ENCODE measurements around the gene ATG101. TPM values are rescaled to one million over a fixed set of nuclear protein-coding genes. Genes with fewer than 3 reads are reported as not detected.

The ATG101 gene
- total and polyA plus RNA-seq, 9 of the 15 experiments (the other 6 are each of a cell fraction or from before 2014, with no cell fraction given): 2.9 to 52.4 (median 29.7) TPM

DNA sequence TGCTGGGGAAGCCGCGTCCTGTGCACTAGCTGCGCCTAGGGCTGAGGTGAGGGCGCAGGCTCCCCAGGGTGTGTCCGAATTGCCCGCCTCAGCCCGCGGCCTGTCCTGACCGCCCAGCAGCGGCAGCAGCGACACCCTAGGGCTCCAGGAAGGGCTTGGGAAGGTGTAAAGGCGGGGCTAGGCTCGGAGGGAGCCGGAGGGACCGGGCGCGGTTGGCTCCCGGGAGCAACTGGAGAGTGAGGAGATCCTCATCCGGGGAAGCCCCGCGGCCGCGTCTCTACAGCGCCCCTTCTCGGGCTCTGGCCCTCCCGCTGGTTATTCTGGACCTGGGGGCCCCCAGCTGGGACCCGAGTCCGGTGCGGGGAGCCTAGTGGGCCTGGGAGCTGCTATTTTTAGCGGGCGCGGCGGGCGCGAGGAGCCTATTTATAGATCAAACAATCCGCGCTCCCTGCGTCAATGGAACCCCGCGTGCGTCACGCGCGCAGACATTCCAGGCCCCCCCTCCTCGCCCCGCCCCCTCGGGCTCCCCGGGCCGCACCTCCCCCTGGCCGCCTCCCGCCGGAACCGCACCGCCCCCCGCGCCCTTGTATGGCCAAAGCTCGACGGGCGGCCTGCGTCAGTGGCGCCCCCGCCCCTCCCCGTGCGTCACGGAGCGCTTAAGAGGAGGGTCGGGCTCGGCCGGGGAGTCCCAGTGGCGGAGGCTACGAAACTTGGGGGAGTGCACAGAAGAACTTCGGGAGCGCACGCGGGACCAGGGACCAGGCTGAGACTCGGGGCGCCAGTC is 18.8 kb upstream of the ATG101 start, which contains the start of gene NR4A1 (continued):
- peak; percentile 45; the same call in 1 of the 2 replicates for TF ChIP-seq ESRRA (IDR thresholded peaks at IDR 0.05; ENCODE audit: borderline replicate concordance, low read depth)
- TF ChIP-seq RFX5 (IDR thresholded peaks at IDR 0.05; ENCODE audit: low read depth, low read length): no peak
- TF ChIP-seq TCF3 (CRISPR knock-in tag; IDR thresholded peaks at IDR 0.05): 0 out of 2 replicates have a peak, but pooled peaks have one; percentile 13
- TF ChIP-seq FOSL1 (tag; conservative IDR thresholded peaks at IDR 0.05): peak; percentile 63
- TF ChIP-seq EZH2 (IDR thresholded peaks at IDR 0.05; ENCODE audit: borderline replicate concordance, low read depth, low read length): no peak
- TF ChIP-seq ZBTB17 (CRISPR knock-in tag; IDR thresholded peaks at IDR 0.05): 0 out of 2 replicates have a peak, but pooled peaks have one; percentile 54
- peak; percentile 22; the same call in 1 of the 2 replicates for TF ChIP-seq LCOR (CRISPR knock-in tag; IDR thresholded peaks at IDR 0.05)
- TF ChIP-seq CTBP1 (IDR thresholded peaks at IDR 0.05; ENCODE audit: borderline replicate concordance): peak; percentile 67; the same call in 1 of the 2 replicates
- peak; percentile 68; the same call in 1 of the 2 replicates for TF ChIP-seq ZNF644 (tag; IDR thresholded peaks at IDR 0.05; ENCODE audit: low read depth)
- TF ChIP-seq, protein P1, sequence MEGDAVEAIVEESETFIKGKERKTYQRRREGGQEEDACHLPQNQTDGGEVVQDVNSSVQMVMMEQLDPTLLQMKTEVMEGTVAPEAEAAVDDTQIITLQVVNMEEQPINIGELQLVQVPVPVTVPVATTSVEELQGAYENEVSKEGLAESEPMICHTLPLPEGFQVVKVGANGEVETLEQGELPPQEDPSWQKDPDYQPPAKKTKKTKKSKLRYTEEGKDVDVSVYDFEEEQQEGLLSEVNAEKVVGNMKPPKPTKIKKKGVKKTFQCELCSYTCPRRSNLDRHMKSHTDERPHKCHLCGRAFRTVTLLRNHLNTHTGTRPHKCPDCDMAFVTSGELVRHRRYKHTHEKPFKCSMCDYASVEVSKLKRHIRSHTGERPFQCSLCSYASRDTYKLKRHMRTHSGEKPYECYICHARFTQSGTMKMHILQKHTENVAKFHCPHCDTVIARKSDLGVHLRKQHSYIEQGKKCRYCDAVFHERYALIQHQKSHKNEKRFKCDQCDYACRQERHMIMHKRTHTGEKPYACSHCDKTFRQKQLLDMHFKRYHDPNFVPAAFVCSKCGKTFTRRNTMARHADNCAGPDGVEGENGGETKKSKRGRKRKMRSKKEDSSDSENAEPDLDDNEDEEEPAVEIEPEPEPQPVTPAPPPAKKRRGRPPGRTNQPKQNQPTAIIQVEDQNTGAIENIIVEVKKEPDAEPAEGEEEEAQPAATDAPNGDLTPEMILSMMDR (IDR thresholded peaks at IDR 0.05 in 2 of 3, conservative IDR thresholded peaks at IDR 0.05 in 1 of 3; ENCODE audit: insufficient read depth in 2 of 3, low read depth in 1 of 3, low read length in 3 of 3): peak; percentile 18; a peak in 4 of 6 replicates
- TF ChIP-seq PHF8 (IDR thresholded peaks at IDR 0.05; ENCODE audit: borderline replicate concordance, low read length): peak; percentile 62; the same call in 1 of the 2 replicates
- TF ChIP-seq, protein P2, sequence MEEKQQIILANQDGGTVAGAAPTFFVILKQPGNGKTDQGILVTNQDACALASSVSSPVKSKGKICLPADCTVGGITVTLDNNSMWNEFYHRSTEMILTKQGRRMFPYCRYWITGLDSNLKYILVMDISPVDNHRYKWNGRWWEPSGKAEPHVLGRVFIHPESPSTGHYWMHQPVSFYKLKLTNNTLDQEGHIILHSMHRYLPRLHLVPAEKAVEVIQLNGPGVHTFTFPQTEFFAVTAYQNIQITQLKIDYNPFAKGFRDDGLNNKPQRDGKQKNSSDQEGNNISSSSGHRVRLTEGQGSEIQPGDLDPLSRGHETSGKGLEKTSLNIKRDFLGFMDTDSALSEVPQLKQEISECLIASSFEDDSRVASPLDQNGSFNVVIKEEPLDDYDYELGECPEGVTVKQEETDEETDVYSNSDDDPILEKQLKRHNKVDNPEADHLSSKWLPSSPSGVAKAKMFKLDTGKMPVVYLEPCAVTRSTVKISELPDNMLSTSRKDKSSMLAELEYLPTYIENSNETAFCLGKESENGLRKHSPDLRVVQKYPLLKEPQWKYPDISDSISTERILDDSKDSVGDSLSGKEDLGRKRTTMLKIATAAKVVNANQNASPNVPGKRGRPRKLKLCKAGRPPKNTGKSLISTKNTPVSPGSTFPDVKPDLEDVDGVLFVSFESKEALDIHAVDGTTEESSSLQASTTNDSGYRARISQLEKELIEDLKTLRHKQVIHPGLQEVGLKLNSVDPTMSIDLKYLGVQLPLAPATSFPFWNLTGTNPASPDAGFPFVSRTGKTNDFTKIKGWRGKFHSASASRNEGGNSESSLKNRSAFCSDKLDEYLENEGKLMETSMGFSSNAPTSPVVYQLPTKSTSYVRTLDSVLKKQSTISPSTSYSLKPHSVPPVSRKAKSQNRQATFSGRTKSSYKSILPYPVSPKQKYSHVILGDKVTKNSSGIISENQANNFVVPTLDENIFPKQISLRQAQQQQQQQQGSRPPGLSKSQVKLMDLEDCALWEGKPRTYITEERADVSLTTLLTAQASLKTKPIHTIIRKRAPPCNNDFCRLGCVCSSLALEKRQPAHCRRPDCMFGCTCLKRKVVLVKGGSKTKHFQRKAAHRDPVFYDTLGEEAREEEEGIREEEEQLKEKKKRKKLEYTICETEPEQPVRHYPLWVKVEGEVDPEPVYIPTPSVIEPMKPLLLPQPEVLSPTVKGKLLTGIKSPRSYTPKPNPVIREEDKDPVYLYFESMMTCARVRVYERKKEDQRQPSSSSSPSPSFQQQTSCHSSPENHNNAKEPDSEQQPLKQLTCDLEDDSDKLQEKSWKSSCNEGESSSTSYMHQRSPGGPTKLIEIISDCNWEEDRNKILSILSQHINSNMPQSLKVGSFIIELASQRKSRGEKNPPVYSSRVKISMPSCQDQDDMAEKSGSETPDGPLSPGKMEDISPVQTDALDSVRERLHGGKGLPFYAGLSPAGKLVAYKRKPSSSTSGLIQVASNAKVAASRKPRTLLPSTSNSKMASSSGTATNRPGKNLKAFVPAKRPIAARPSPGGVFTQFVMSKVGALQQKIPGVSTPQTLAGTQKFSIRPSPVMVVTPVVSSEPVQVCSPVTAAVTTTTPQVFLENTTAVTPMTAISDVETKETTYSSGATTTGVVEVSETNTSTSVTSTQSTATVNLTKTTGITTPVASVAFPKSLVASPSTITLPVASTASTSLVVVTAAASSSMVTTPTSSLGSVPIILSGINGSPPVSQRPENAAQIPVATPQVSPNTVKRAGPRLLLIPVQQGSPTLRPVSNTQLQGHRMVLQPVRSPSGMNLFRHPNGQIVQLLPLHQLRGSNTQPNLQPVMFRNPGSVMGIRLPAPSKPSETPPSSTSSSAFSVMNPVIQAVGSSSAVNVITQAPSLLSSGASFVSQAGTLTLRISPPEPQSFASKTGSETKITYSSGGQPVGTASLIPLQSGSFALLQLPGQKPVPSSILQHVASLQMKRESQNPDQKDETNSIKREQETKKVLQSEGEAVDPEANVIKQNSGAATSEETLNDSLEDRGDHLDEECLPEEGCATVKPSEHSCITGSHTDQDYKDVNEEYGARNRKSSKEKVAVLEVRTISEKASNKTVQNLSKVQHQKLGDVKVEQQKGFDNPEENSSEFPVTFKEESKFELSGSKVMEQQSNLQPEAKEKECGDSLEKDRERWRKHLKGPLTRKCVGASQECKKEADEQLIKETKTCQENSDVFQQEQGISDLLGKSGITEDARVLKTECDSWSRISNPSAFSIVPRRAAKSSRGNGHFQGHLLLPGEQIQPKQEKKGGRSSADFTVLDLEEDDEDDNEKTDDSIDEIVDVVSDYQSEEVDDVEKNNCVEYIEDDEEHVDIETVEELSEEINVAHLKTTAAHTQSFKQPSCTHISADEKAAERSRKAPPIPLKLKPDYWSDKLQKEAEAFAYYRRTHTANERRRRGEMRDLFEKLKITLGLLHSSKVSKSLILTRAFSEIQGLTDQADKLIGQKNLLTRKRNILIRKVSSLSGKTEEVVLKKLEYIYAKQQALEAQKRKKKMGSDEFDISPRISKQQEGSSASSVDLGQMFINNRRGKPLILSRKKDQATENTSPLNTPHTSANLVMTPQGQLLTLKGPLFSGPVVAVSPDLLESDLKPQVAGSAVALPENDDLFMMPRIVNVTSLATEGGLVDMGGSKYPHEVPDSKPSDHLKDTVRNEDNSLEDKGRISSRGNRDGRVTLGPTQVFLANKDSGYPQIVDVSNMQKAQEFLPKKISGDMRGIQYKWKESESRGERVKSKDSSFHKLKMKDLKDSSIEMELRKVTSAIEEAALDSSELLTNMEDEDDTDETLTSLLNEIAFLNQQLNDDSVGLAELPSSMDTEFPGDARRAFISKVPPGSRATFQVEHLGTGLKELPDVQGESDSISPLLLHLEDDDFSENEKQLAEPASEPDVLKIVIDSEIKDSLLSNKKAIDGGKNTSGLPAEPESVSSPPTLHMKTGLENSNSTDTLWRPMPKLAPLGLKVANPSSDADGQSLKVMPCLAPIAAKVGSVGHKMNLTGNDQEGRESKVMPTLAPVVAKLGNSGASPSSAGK (IDR thresholded peaks at IDR 0.05): peak; percentile 81

Data from K562 (cell line).